ENCODE data around the gene FA2H.
A peak's percentile ranks its signal among the peaks of the same experiment; 100 is the strongest.

The FA2H gene

GRCh38 chr16:74743668-74744299 lies 30.8 kb downstream of the FA2H start:
- DNase-seq (ENCODE audit: low spot score) = no peak

DNA sequence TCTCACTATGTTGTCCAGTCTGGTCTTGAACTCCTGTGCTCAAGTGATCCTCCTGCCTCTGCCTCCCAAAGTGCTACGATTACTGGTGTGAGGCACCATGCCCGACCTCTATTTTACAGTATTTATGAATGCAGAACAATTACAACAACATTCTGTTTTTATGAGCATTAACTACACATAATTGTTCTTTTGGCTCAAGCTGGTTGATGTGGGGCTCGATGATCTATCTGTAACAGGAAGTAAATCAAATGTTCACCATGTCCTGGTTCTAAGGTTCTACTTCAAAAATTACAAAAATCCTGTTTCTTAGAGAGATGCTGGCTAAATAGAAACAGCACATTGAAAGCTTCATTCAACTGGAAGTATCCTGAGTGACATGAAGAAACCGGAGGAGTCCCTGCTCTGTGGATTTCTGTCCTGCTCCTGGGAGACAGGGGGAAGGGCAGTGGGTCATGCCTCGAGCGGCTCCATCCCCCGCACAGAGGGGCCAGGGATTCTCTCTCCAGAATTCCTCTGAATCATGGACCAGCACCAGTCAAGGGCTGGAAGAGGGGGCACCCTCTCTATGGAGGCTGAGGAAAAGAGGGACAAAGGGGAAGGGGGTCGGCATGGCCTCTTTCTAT lies 31.5 kb downstream of the FA2H start:
- DNase-seq (ENCODE audit: low spot score) = no peak

DNA sequence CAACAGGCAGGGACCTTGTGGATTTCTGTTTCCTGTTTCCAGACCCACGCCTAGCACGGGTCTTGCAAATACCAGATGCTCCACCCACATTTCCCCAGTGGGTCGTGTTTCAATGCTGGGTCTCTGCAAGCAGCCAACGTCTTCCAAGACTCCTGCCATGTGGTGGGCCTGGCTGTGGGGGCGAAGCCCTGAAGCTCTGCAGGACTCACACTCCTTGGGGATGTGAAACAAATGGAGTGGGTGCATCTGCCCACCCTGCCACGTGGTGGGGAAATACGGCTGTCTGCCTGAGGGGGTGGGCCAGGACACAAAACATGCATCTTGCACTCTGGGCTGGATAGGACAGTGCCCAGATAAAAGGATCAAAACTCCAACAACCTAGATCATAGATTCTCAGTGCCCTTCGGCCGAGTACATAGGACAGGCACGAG lies 32.6 kb downstream of the FA2H start:
- DNase-seq (ENCODE audit: low spot score) = no peak

GRCh38 chr16:74740795-74741304 lies 33.8 kb downstream of the FA2H start:
- peak; percentile 91 for DNase-seq (ENCODE audit: low spot score)

GRCh38 chr16:74739275-74739674 lies 35.3 kb downstream of the FA2H start:
- DNase-seq (ENCODE audit: low spot score) = no peak

- DNase-seq (ENCODE audit: low spot score) = no peak
These were observed 35.8 kb downstream of the FA2H start for GRCh38 chr16:74738816-74739215.

- DNase-seq (ENCODE audit: low spot score) = no peak
These were observed 36.5 kb downstream of the FA2H start for GRCh38 chr16:74738113-74738541.

GRCh38 chr16:74737521-74737920 lies 37.1 kb downstream of the FA2H start:
- no peak for DNase-seq (ENCODE audit: low spot score)

- DNase-seq (ENCODE audit: low spot score) = no peak
These were observed 38.0 kb downstream of the FA2H start for GRCh38 chr16:74736531-74737157.

GRCh38 chr16:74735554-74735953 lies 39.1 kb downstream of the FA2H start:
- DNase-seq (ENCODE audit: low spot score) = no peak

- no peak for DNase-seq (ENCODE audit: low spot score)
These were observed 39.5 kb downstream of the FA2H start for GRCh38 chr16:74735162-74735452.

GRCh38 chr16:74734361-74735161 lies 40.1 kb downstream of the FA2H start:
- no peak for DNase-seq (ENCODE audit: low spot score)

GRCh38 chr16:74732707-74733350 lies 41.8 kb downstream of the FA2H start:
- no peak for DNase-seq (ENCODE audit: low spot score)

GRCh38 chr16:74731853-74732477 lies 42.7 kb downstream of the FA2H start:
- DNase-seq (ENCODE audit: low spot score) = no peak

GRCh38 chr16:74729783-74730683 lies 44.6 kb downstream of the FA2H start:
- DNase-seq (ENCODE audit: low spot score) = no peak

DNA sequence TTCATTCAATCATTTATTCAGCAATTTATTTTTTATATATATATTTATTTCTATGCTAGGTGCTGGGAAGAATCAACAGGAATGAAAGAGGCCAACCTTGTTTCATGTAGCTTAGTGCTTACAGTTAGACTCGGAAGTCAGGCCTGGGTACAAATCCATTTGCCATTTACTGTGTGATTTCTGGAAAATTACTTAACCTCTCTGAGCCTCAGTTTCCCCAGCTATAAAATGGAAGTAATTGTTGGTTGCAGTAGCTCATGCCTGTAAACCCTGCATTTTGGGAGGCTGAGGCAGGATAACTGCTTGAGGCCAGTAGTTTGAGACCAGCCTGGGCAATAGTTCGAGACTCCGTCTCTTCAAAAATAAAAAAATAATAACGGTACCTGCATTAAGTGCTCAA lies 46.7 kb downstream of the FA2H start:
- no peak for DNase-seq (ENCODE audit: low spot score)

DNA sequence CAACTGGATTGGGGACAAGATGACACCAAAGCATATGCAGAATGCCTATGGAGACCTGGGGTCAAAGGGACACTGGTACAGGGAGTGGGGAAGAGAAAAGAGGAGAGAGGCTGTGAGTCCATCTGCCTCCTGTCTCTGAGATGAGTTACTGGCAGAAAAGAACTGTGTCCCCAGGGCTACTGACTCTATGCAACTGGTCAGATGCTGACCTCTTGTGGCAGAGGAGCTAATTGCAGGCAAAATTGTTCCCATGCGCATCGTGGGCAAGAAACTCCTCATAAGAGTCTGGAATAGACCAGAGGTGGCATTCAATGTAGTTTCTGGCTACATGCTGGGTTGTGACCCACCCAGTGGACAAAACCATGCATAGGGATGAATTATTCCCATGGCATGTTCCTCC lies 47.9 kb downstream of the FA2H start:
- no peak for DNase-seq (ENCODE audit: low spot score)

- no peak for DNase-seq (ENCODE audit: low spot score)
These were observed 48.8 kb downstream of the FA2H start for GRCh38 chr16:74725651-74726455.

DNA sequence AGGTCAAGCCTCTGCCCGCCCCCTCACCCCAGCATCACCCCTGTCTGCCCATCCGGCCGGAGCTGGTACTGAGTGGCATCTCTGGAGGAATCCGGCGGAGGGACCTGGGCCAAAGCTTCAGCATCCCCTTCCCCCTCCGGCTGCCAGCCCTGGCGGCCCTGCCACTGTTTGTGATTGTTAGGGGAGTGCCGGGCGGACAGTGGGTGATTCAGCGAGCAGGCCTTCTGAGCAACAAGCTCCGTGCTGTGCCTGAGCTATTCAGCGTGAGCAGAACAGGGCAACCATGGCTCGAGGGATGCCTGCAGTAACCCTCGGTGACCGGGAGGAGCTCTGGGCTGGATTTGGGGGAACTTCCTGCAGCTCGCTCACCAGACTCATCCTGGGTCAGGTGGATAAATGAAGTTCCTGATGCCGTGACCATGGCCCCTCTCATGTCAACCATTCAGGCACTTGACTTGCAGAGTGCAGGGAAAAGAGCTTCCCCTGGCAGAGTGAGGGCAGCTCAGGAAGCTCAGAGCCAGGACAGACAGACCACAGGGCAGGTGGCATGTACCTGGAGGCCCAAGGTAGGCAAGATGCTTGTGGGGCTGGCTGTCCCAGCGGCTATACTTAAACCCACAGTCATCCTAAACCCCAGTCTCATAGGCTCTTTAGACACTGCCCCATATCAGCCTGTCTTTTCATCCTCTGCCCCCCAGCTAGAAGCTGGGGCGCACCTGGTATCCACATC lies 49.6 kb downstream of the FA2H start:
- DNase-seq (ENCODE audit: low spot score) = peak; percentile 99

Measured in globus pallidus (tissue), 1 donor.